DOHH2 (cell line): ENCODE data around the gene PRDM11.

Source experiments
- EZH2phosphoT487 ChIP-seq: fragments of 200-600 bp; sonication (generic); IDR thresholded peaks from 2 replicates; pipeline ENCODE4 v1.6.1; 2017; ENCODE audit warnings: borderline replicate concordance, mild to moderate bottlenecking, antibody characterized with exemption, low read length, moderate library complexity, mixed read lengths
- TF ChIP-seq, protein P1 (sequence below): fragments of 200-600 bp; sonication (generic); IDR thresholded peaks from one replicate; pipeline ENCODE4 v1.5.1; 2014; ENCODE audit warnings: antibody characterized with exemption, mild to moderate bottlenecking, low read depth, low read length; ENCODE audit not compliant: poor library complexity, severe bottlenecking

DNA sequence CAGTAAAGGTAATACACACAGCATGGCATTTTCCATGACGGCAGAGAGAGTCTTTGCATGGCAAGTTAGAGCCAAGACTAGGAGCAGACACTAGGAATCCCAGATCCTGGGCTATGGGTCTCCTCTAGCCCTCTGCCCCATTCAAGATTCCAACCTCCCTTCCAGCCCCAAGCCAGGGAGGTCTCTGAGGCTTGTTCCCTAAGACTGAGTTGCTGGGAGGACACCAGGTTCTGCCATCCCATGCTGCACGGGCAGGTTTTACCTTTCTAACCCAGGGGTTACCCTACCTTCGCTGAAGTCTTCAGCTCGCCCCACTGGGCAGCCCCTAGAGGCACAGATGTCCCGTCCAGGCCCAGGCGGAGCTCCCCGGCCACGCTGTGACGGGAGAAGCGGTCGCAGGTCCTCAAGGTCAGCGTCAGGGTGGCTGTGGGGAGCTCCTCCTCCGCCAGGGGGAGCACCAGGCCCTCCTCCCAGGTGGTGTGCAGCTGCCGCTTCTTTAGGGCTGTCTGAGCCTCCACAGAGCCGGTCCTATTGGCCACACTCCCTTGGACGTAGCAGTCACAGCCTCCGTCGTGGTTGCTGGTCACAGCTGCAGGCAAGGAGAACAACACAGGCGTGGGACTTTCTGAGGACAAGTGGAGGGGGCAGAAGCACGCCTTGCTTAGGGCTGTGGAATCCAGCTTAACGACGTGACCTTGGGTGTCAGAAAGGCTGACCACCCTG is 105.9 kb downstream of the PRDM11 start:
- TF ChIP-seq, protein P1, sequence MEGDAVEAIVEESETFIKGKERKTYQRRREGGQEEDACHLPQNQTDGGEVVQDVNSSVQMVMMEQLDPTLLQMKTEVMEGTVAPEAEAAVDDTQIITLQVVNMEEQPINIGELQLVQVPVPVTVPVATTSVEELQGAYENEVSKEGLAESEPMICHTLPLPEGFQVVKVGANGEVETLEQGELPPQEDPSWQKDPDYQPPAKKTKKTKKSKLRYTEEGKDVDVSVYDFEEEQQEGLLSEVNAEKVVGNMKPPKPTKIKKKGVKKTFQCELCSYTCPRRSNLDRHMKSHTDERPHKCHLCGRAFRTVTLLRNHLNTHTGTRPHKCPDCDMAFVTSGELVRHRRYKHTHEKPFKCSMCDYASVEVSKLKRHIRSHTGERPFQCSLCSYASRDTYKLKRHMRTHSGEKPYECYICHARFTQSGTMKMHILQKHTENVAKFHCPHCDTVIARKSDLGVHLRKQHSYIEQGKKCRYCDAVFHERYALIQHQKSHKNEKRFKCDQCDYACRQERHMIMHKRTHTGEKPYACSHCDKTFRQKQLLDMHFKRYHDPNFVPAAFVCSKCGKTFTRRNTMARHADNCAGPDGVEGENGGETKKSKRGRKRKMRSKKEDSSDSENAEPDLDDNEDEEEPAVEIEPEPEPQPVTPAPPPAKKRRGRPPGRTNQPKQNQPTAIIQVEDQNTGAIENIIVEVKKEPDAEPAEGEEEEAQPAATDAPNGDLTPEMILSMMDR = peak; percentile 76
- no peak for TF ChIP-seq EZH2phosphoT487
